Coronary artery (tissue), 2 donors: ENCODE measurements around the gene ATP1A1.

ENCODE experiments used
- DNase-seq: peaks from one replicate; pipeline ENCODE4 v3.0.0-alpha.2; 2017; ENCODE audit warnings: low spot score
- H3K27ac ChIP-seq, 2 donors: fragments of 200-600 bp; sonication (generic); one replicate each; pipeline ENCODE4 v1.5.1; 2016 to 2019
- H3K4me3 ChIP-seq: fragments of 200-600 bp; sonication (generic); 2 replicates; pipeline ENCODE4 v1.5.1; 2016; ENCODE audit warnings: mild to moderate bottlenecking, moderate library complexity
- TF ChIP-seq, protein P1 (sequence below): fragments of 200-600 bp; sonication (generic); IDR thresholded peaks from one replicate; pipeline ENCODE4 v1.5.1; 2019; ENCODE audit warnings: antibody characterized with exemption

ATP1A1 gene

DNA sequence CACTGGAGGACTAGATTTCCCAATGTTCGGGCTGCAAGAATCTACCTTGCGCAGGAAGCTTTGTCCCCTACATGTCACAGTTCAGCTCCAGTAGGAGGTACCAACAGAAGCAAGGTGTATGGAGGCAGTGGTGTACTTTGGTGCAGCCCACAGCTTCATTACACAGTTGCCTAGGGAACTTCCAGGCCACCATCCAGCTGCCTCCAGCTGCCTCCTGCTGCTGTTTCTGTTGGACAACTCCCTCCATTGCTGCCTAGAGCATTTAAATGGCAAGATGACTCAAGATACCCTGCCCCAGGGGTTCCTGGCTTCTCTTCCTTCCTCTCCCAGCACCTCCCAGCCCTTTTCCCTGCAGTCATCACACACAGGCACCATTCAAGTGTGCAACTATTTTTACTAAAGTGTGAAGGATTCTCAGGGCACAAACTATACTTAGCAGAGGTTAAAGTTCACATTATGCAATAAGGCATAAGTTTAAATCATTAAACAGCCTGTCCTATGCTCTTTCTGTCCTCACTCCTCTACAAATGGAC is 39.0 kb upstream of the ATP1A1 start:
- no peak overlapping the region for H3K27ac ChIP-seq
- DNase-seq = no peak
- TF ChIP-seq, protein P1, sequence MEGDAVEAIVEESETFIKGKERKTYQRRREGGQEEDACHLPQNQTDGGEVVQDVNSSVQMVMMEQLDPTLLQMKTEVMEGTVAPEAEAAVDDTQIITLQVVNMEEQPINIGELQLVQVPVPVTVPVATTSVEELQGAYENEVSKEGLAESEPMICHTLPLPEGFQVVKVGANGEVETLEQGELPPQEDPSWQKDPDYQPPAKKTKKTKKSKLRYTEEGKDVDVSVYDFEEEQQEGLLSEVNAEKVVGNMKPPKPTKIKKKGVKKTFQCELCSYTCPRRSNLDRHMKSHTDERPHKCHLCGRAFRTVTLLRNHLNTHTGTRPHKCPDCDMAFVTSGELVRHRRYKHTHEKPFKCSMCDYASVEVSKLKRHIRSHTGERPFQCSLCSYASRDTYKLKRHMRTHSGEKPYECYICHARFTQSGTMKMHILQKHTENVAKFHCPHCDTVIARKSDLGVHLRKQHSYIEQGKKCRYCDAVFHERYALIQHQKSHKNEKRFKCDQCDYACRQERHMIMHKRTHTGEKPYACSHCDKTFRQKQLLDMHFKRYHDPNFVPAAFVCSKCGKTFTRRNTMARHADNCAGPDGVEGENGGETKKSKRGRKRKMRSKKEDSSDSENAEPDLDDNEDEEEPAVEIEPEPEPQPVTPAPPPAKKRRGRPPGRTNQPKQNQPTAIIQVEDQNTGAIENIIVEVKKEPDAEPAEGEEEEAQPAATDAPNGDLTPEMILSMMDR = no peak
- H3K4me3 ChIP-seq = no peak overlapping the region

- DNase-seq = no peak
- H3K4me3 ChIP-seq = no peak overlapping the region
- TF ChIP-seq, protein P1 = no peak
- H3K27ac ChIP-seq = no peak overlapping the region
Measured at GRCh38 chr1:116334868-116335635, 38.0 kb upstream of the ATP1A1 start.

DNA sequence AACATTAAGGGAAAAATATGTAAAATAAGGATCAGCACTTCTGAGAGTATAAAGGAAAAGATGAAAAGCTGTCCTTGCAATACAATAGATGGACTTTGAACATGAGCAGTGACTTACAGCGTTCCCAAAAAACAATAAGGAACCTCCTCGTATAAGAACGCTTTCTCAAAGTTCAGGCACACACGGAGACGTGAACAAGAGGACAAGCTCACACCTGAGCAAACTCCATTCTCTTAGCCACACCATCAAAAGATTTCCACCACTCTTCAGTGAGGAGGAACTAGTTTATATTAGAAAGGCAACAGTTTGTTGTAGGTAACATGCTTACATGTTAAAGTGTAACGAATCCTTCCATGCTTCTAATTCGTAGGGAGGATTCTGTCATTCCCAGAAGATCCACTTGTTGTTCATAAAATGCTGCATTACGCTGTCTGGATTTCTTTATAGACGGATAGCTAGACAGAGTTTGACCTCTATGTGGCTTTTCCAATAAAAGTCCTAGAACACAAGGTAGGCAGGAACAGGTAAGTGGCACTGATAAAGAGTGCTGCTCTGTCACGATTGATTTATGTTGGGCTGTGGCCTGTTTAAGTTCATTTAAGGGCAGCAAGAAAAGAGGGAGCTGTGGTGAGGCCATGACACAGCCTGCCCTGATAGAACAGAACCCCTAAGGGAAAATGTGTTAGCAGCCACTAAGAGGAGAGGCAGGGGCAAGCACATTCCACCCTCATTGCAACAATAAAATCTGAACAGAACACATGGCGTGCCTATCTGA is 37.0 kb upstream of the ATP1A1 start:
- Histone ChIP-seq H3K27ac (no peak overlapping the region), H3K4me3 (no peak overlapping the region)
- no peak for DNase-seq
- TF ChIP-seq, protein P1 = no peak

DNA sequence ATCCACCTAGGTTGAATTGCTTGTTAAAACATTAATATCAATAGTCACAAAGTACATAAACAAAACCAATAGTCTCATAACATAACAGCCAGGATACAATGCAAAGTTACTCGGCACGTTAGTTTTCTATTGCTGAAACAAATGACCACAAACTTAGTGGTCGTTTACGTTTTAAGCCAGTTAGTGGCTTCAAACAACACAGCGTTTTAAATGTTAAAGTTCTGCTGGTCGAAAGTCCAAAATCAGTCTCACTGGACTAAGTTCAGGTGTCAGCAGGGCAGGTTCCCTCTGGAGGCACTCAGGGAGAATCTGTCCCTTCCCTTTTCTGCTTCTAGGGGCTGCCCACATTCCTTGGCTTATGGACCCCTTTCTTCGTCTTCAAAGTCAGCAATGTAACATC is 35.6 kb upstream of the ATP1A1 start:
- TF ChIP-seq, protein P1 = no peak
- DNase-seq = no peak
- Histone ChIP-seq H3K27ac (no peak overlapping the region), H3K4me3 (no peak overlapping the region)

DNA sequence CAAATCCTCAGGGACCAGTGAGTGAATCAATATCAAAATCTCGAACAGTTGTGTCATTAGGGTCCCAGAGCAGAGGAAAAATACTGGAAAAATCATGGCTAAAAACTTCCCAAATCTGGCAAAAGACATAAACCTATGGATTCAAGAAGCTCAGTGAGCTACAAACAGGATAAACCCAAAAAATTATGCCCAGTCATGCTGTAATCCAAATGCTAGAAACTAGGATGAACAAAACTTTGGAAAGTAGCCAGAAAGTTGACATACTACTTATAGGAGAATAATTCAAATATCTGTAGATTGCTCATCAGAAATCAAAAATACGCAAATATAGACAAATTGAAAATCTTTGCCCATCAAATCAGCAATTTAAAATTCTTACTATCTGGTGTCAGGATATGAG is 34.6 kb upstream of the ATP1A1 start:
- TF ChIP-seq, protein P1 = no peak
- Histone ChIP-seq H3K27ac (no peak overlapping the region), H3K4me3 (no peak overlapping the region)
- no peak for DNase-seq

GRCh38 chr1:116340506-116341231 is 32.4 kb upstream of the ATP1A1 start:
- H3K4me3 ChIP-seq = no peak overlapping the region
- TF ChIP-seq, protein P1 = no peak
- no peak overlapping the region for H3K27ac ChIP-seq
- no peak for DNase-seq
